BJ (cell line): Measurements from ENCODE around the gene GNG12. TPM values are rescaled to one million over a fixed set of nuclear protein-coding genes. Genes with fewer than 3 reads are reported as not detected.

Experiments used
- CTCF ChIA-PET: fragments of 350-600 bp; formaldehyde crosslinking; extraction: SDS; loops from one replicate; lab custom pipeline; 2021; ENCODE audit warnings: antibody characterized with exemption, inconsistent platforms; lab: Yijun Ruan, JAX
- POLR2A ChIA-PET: fragments of 300-600 bp; sonication (Branson Sonifier 250); formaldehyde crosslinking; extraction: SDS; loops from one replicate; lab custom pipeline; 2021; ENCODE audit warnings: antibody characterized with exemption; lab: Charles Lee
- DNase-seq: peaks from one replicate; pipeline ENCODE4 v3.0.0-alpha.2; 2011; ENCODE audit warnings: low read depth
- H3K27me3 ChIP-seq: 2 replicates; pipeline ENCODE4 v1.6.0; 2011; ENCODE audit warnings: low read length; ENCODE audit not compliant: control insufficient read depth, insufficient read depth
- H3K36me3 ChIP-seq: 2 replicates; pipeline ENCODE4 v1.5.1; 2011; ENCODE audit warnings: low read length; ENCODE audit not compliant: control insufficient read depth, insufficient read depth
- H3K4me3 ChIP-seq: 2 replicates; pipeline ENCODE4 v1.5.1; 2011; ENCODE audit warnings: low read depth, mild to moderate bottlenecking, control low read depth, low read length
- CTCF ChIP-seq: IDR thresholded peaks from 2 replicates; pipeline ENCODE4 v1.5.1; 2011; ENCODE audit warnings: low read depth, mild to moderate bottlenecking, control low read depth, inconsistent platforms, low read length, moderate library complexity; ENCODE audit not compliant: insufficient read depth
- polyA plus RNA-seq: library from polyadenylated mRNA; depleted of rRNA; stranded (reverse); fragments of >200 nt; gene quantifications from 2 replicates; pipeline ENCODE4 v1.2.3, GENCODE V29; 2011

The GNG12 gene
- polyA plus RNA-seq, 1 experiment, result 99.6 TPM

- TF ChIP-seq CTCF, result no peak
- ChIA-PET CTCF (interaction anchor here (0.7 to 8.1 kb wide), 9 partner anchors 12 to 154 kb away, joined by 3 to 56 read pairs (median 3); no protein-coding TSS in a partner anchor), POLR2A (interaction anchor here (0.7 to 1.2 kb wide), 6 partner anchors 12 to 151 kb away, joined by 3 to 10 read pairs (median 3); no protein-coding TSS in a partner anchor)
- no peaks in the 10 kb centered on the region for H3K27me3 ChIP-seq
- peaks cover 8% of the 10 kb centered on the region for H3K36me3 ChIP-seq
- peak overlapping the region; percentile 85 for H3K4me3 ChIP-seq
- DNase-seq, result peak; percentile 90
Observed at GRCh38 chr1:67686267-67687197, 146.7 kb downstream of the GNG12 start.

- no peak for DNase-seq
- Histone ChIP-seq H3K36me3 (peaks cover 8% of the 10 kb centered on the region), H3K4me3 (peak overlapping the region; percentile 85), H3K27me3 (no peaks in the 10 kb centered on the region)
- ChIA-PET CTCF (interaction anchor here (0.6 to 8.1 kb wide), 11 partner anchors 67 to 784 kb away, joined by 3 to 56 read pairs (median 4); no protein-coding TSS in a partner anchor), POLR2A (interaction anchor here (0.8 to 1.2 kb wide), 4 partner anchors 11 to 129 kb away, joined by 3 to 10 read pairs (median 3); no protein-coding TSS in a partner anchor)
- TF ChIP-seq CTCF, result no peak
Observed at GRCh38 chr1:67685558-67686266, 147.6 kb downstream of the GNG12 start.

- peak; percentile 97 for DNase-seq
- TF ChIP-seq CTCF, result no peak
- ChIA-PET POLR2A (interaction anchor here (0.5 to 1.1 kb wide), 4 partner anchors 75 to 148 kb away, joined by 3 read pairs; no protein-coding TSS in a partner anchor), CTCF (interaction anchor here (0.6 to 8.1 kb wide), 13 partner anchors 66 to 783 kb away, joined by 3 to 56 read pairs (median 3); no protein-coding TSS in a partner anchor)
- Histone ChIP-seq H3K27me3 (no peaks in the 10 kb centered on the region), H3K36me3 (peaks cover 8% of the 10 kb centered on the region), H3K4me3 (peak within 1 kb of the TSS; percentile 85)
Observed at GRCh38 chr1:67685067-67685557, 148.2 kb downstream of the GNG12 start, which contains the start of gene GADD45A. GADD45A (plus strand) TSS chr1:67685201; CDS start chr1:67685495, 294 bp downstream.

GRCh38 chr1:67684526-67685066, 148.7 kb downstream of the GNG12 start:
- peaks cover 8% of the 10 kb centered on the region for H3K36me3 ChIP-seq
- no peaks in the 10 kb centered on the region for H3K27me3 ChIP-seq
- DNase-seq, result no peak
- ChIA-PET CTCF (interaction anchor here (0.7 to 8.1 kb wide), 10 partner anchors 65 to 163 kb away, joined by 3 to 56 read pairs (median 4); no protein-coding TSS in a partner anchor), POLR2A (interaction anchor here (0.5 to 1.0 kb wide), 2 partner anchors 75 to 148 kb away, joined by 3 read pairs; no protein-coding TSS in a partner anchor)
- no peak for TF ChIP-seq CTCF
- peak overlapping the region; percentile 32 for H3K4me3 ChIP-seq
